MM.1S (cell line): ENCODE data around the gene PATJ.

Experiments
- CTCF ChIP-seq: fragments of 300-600 bp; sonication (generic); IDR thresholded peaks from 2 replicates; pipeline ENCODE4 v1.5.1; 2016; ENCODE audit warnings: antibody characterized with exemption, low read length, mixed read lengths
- EZH2 ChIP-seq: fragments of 300-600 bp; sonication (generic); optimal IDR thresholded peaks from 2 replicates; pipeline ENCODE3; 2017; ENCODE audit warnings: low read depth, mild to moderate bottlenecking, antibody characterized with exemption, low read length, mixed read lengths

DNA sequence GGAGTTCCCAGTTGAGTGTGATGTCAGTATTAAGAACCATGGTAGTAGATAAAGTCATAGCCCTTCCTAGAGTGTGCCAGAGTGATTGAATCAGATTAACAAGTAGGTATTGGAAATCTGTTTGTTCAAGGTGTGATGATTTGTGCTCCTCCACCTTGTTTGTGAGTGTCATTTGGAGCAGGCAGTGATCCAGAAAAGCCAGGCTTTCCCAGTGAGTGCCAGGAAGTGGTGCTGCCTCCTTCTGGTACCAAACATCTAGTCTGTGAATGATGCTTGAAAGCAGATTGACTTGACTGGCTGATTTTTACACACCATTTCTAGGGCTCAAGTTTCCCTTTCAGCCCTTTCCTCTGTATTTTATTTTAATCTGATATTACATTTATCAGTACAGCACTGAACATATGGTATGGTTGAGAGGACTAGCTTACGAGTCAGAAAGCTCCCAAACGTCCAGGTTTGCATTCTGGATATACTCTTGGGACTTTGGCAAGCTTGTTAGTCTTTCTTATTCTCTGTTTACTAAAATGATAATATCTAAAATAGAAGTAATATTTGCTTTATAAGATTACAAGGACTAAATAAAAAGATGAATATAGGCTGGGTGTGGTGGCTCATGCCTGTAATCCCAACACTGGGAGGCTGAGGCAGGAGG is 100.7 kb downstream of the PATJ start:
- TF ChIP-seq CTCF, result no peak
- no peak for TF ChIP-seq EZH2
